ENCODE data around the gene ESAM.

ESAM gene

GRCh38 chr11:124783002-124783401 is 20.9 kb upstream of the ESAM start:
- H3K4ac ChIP-seq (ENCODE audit: low read length): no peak overlapping the region
- H3K79me1 ChIP-seq (ENCODE audit: low read depth, low read length): peaks cover 2% of the 10 kb centered on the region
- H4K91ac ChIP-seq (ENCODE audit: low read depth, low read length, poor library complexity): no peak overlapping the region
- H2BK12ac ChIP-seq (ENCODE audit: low read length): no peak overlapping the region
- no peak overlapping the region for H3K4me3 ChIP-seq (ENCODE audit: low read length in 2 of 2)
- no peaks in the 10 kb centered on the region for H3K4me1 ChIP-seq (ENCODE audit: control insufficient read depth in 2 of 2, insufficient read depth in 1 of 2, low read depth in 1 of 2, low read length in 2 of 2)
- WGBS, 2 donors (ENCODE audit: extremely low coverage in 2 of 2, insufficient read length in 2 of 2, insufficient replicate concordance in 1 of 2): no CpG with 5 or more reads among the region's 4 CpGs
- H3K27me3 ChIP-seq (ENCODE audit: control insufficient read depth in 3 of 3, insufficient read depth in 3 of 3, low read depth in 1 of 3, low read length in 3 of 3): no peaks in the 10 kb centered on the region
- H3K9ac ChIP-seq (ENCODE audit: low read depth, low read length, poor library complexity): no peak overlapping the region
- no peaks in the 10 kb centered on the region for H3K9me3 ChIP-seq (replicated peaks in 1 of 2; ENCODE audit: control insufficient read depth in 2 of 2, insufficient read depth in 1 of 2, low read depth in 1 of 2, low read length in 2 of 2)
- no peak overlapping the region for H2BK5ac ChIP-seq (ENCODE audit: low read length)
- H2BK120ac ChIP-seq (ENCODE audit: low read depth, low read length): no peak overlapping the region
- no peak overlapping the region for H2AFZ ChIP-seq (ENCODE audit: low read length)
- H3K27ac ChIP-seq (replicated peaks; ENCODE audit: low read length): no peak overlapping the region
- H3K18ac ChIP-seq (ENCODE audit: low read length): no peak overlapping the region
- H3K4me2 ChIP-seq (ENCODE audit: insufficient read depth, low read length, poor library complexity, severe bottlenecking): no peak overlapping the region
- no peak overlapping the region for H2AK5ac ChIP-seq (ENCODE audit: low read depth, low read length)
- no peak overlapping the region for H3K23ac ChIP-seq (ENCODE audit: low read depth, low read length, poor library complexity)
- no peak overlapping the region for H4K8ac ChIP-seq (ENCODE audit: low read depth, low read length)
- no peak for DNase-seq (ENCODE audit: low spot score)
- peaks cover 0 to 50% of the 10 kb centered on the region in 2 donors for H3K36me3 ChIP-seq (replicated peaks in 1 of 2; ENCODE audit: control insufficient read depth in 2 of 2, insufficient read depth in 2 of 2, low read length in 2 of 2)
- no peak overlapping the region for H3K14ac ChIP-seq (ENCODE audit: low read length)
- H2BK15ac ChIP-seq (ENCODE audit: low read length): no peak overlapping the region

- Histone ChIP-seq H3K4me3 (ENCODE audit: low read length in 2 of 2) (no peak overlapping the region), H2BK12ac (ENCODE audit: low read length) (no peak overlapping the region), H2BK15ac (ENCODE audit: low read length) (no peak overlapping the region), H3K4me1 (ENCODE audit: control insufficient read depth in 2 of 2, insufficient read depth in 1 of 2, low read depth in 1 of 2, low read length in 2 of 2) (no peaks in the 10 kb centered on the region), H2AFZ (ENCODE audit: low read length) (no peak overlapping the region), H3K9me3 (replicated peaks in 1 of 2; ENCODE audit: control insufficient read depth in 2 of 2, insufficient read depth in 1 of 2, low read depth in 1 of 2, low read length in 2 of 2) (no peaks in the 10 kb centered on the region), H3K4me2 (ENCODE audit: insufficient read depth, low read length, poor library complexity, severe bottlenecking) (no peak overlapping the region), H3K4ac (ENCODE audit: low read length) (no peak overlapping the region), H3K14ac (ENCODE audit: low read length) (no peak overlapping the region), H3K27ac (replicated peaks; ENCODE audit: low read length) (no peak overlapping the region), H3K27me3 (ENCODE audit: control insufficient read depth in 3 of 3, insufficient read depth in 3 of 3, low read depth in 1 of 3, low read length in 3 of 3) (no peaks in the 10 kb centered on the region), H3K79me1 (ENCODE audit: low read depth, low read length) (no peaks in the 10 kb centered on the region), H2AK5ac (ENCODE audit: low read depth, low read length) (no peak overlapping the region), H4K91ac (ENCODE audit: low read depth, low read length, poor library complexity) (no peak overlapping the region), H2BK5ac (ENCODE audit: low read length) (no peak overlapping the region), H3K23ac (ENCODE audit: low read depth, low read length, poor library complexity) (no peak overlapping the region), H3K9ac (ENCODE audit: low read depth, low read length, poor library complexity) (no peak overlapping the region), H3K36me3 (replicated peaks in 1 of 2; ENCODE audit: control insufficient read depth in 2 of 2, insufficient read depth in 2 of 2, low read length in 2 of 2) (peaks cover 3 to 69% of the 10 kb centered on the region in 2 donors), H4K8ac (ENCODE audit: low read depth, low read length) (no peak overlapping the region), H3K18ac (ENCODE audit: low read length) (no peak overlapping the region), H2BK120ac (ENCODE audit: low read depth, low read length) (no peak overlapping the region)
- DNase-seq (ENCODE audit: low spot score): no peak
- WGBS, 2 donors (ENCODE audit: extremely low coverage in 2 of 2, insufficient read length in 2 of 2, insufficient replicate concordance in 1 of 2): no CpG with 5 or more reads among the region's 1 CpG
Measured at GRCh38 chr11:124779568-124779967, 17.5 kb upstream of the ESAM start.

DNA sequence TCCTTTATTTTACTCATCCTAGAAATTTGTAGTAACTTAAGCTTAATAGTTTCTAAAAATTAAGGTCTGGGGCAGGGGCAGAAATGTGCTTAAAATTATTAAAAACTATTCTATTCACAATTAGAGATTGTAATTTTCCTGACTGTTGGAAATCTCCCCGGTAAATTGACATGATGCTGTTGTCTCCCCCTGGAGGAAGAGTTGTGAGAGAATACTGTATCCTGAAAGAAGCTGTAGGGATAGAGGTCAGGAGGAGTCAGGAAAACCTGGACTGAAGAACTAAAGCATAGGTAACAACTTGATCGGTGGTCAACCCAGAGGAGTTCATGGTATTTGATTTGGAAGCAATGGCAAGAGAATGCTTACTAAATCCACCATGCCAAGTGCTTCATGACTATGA is 16.2 kb upstream of the ESAM start:
- no CpG with 5 or more reads among the region's 2 CpGs for WGBS, 2 donors (ENCODE audit: extremely low coverage in 2 of 2, insufficient read length in 2 of 2, insufficient replicate concordance in 1 of 2)
- no peaks in the 10 kb centered on the region for H3K79me1 ChIP-seq (ENCODE audit: low read depth, low read length)
- no peak overlapping the region for H3K4ac ChIP-seq (ENCODE audit: low read length)
- H3K4me3 ChIP-seq (ENCODE audit: low read length in 2 of 2): no peak overlapping the region
- H3K18ac ChIP-seq (ENCODE audit: low read length): no peak overlapping the region
- H3K14ac ChIP-seq (ENCODE audit: low read length): no peak overlapping the region
- no peak overlapping the region for H4K91ac ChIP-seq (ENCODE audit: low read depth, low read length, poor library complexity)
- H4K8ac ChIP-seq (ENCODE audit: low read depth, low read length): no peak overlapping the region
- no peak overlapping the region for H2AK5ac ChIP-seq (ENCODE audit: low read depth, low read length)
- H2BK120ac ChIP-seq (ENCODE audit: low read depth, low read length): no peak overlapping the region
- H3K9me3 ChIP-seq (replicated peaks in 1 of 2; ENCODE audit: control insufficient read depth in 2 of 2, insufficient read depth in 1 of 2, low read depth in 1 of 2, low read length in 2 of 2): no peaks in the 10 kb centered on the region
- no peak for DNase-seq (ENCODE audit: low spot score)
- H3K4me2 ChIP-seq (ENCODE audit: insufficient read depth, low read length, poor library complexity, severe bottlenecking): no peak overlapping the region
- H2BK12ac ChIP-seq (ENCODE audit: low read length): no peak overlapping the region
- no peak overlapping the region for H2BK5ac ChIP-seq (ENCODE audit: low read length)
- no peak overlapping the region for H3K9ac ChIP-seq (ENCODE audit: low read depth, low read length, poor library complexity)
- H3K23ac ChIP-seq (ENCODE audit: low read depth, low read length, poor library complexity): no peak overlapping the region
- no peaks in the 10 kb centered on the region for H3K27me3 ChIP-seq (ENCODE audit: control insufficient read depth in 3 of 3, insufficient read depth in 3 of 3, low read depth in 1 of 3, low read length in 3 of 3)
- no peak overlapping the region for H2AFZ ChIP-seq (ENCODE audit: low read length)
- peaks cover 4 to 79% of the 10 kb centered on the region in 2 donors for H3K36me3 ChIP-seq (replicated peaks in 1 of 2; ENCODE audit: control insufficient read depth in 2 of 2, insufficient read depth in 2 of 2, low read length in 2 of 2)
- no peaks in the 10 kb centered on the region for H3K4me1 ChIP-seq (ENCODE audit: control insufficient read depth in 2 of 2, insufficient read depth in 1 of 2, low read depth in 1 of 2, low read length in 2 of 2)
- H3K27ac ChIP-seq (replicated peaks; ENCODE audit: low read length): no peak overlapping the region
- H2BK15ac ChIP-seq (ENCODE audit: low read length): no peak overlapping the region

DNA sequence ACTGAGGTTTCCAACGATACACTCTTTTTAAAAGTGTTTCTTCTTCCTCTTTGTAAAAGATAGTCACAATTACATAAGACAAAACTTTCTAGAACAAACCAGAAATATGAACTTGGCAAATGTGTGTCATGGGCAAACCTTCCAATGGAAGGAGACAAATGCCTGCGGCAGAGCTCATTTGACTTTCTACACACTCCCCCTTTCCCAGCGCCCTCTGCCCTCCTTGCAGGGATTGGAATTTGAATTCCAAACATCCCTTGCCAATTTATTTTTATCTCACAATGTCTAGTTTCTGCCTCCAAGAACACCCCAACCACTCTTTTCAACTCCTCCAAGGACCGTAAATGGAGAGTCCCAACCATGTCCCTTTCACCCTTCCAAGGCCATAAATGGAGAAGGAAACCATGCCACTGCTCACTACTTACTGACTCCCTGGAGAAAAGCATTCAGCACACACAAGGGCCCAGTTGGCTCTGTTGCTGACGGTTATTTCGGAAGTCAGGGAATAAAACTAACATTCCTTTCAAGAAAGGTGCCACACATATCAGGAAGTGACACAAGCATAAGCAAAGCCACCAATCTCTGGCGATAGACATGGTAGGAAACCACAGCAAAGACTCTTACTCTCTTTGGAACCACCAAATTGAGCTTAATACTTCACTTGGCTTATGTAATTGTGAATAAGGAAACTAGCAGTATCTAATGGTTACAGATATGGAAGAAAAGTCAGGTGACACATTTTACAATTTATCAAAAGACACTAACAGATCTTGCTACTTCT is 15.0 kb upstream of the ESAM start:
- Histone ChIP-seq H3K79me1 (ENCODE audit: low read depth, low read length) (no peaks in the 10 kb centered on the region), H2AK5ac (ENCODE audit: low read depth, low read length) (no peak overlapping the region), H3K14ac (ENCODE audit: low read length) (no peak overlapping the region), H3K9ac (ENCODE audit: low read depth, low read length, poor library complexity) (no peak overlapping the region), H3K4ac (ENCODE audit: low read length) (no peak overlapping the region), H2BK5ac (ENCODE audit: low read length) (no peak overlapping the region), H3K27ac (replicated peaks; ENCODE audit: low read length) (no peak overlapping the region), H3K36me3 (replicated peaks in 1 of 2; ENCODE audit: control insufficient read depth in 2 of 2, insufficient read depth in 2 of 2, low read length in 2 of 2) (peaks cover 4 to 82% of the 10 kb centered on the region in 2 donors), H4K8ac (ENCODE audit: low read depth, low read length) (no peak overlapping the region), H4K91ac (ENCODE audit: low read depth, low read length, poor library complexity) (no peak overlapping the region), H3K4me2 (ENCODE audit: insufficient read depth, low read length, poor library complexity, severe bottlenecking) (no peak overlapping the region), H2BK15ac (ENCODE audit: low read length) (no peak overlapping the region), H2BK120ac (ENCODE audit: low read depth, low read length) (no peak overlapping the region), H3K9me3 (replicated peaks in 1 of 2; ENCODE audit: control insufficient read depth in 2 of 2, insufficient read depth in 1 of 2, low read depth in 1 of 2, low read length in 2 of 2) (no peaks in the 10 kb centered on the region), H3K18ac (ENCODE audit: low read length) (no peak overlapping the region), H3K4me3 (ENCODE audit: low read length in 2 of 2) (no peak overlapping the region), H2AFZ (ENCODE audit: low read length) (no peak overlapping the region), H3K27me3 (ENCODE audit: control insufficient read depth in 3 of 3, insufficient read depth in 3 of 3, low read depth in 1 of 3, low read length in 3 of 3) (no peaks in the 10 kb centered on the region), H2BK12ac (ENCODE audit: low read length) (no peak overlapping the region), H3K23ac (ENCODE audit: low read depth, low read length, poor library complexity) (no peak overlapping the region), H3K4me1 (ENCODE audit: control insufficient read depth in 2 of 2, insufficient read depth in 1 of 2, low read depth in 1 of 2, low read length in 2 of 2) (no peaks in the 10 kb centered on the region)
- WGBS, 2 donors (ENCODE audit: extremely low coverage in 2 of 2, insufficient read length in 2 of 2, insufficient replicate concordance in 1 of 2): no CpG with 5 or more reads among the region's 7 CpGs
- no peak for DNase-seq (ENCODE audit: low spot score)
